K562 (cell line): Measurements from ENCODE around the gene WDR18. TPM values are rescaled to one million over a fixed set of nuclear protein-coding genes. Genes with fewer than 3 reads are reported as not detected.
A peak's percentile ranks its signal among the peaks of the same experiment; 100 is the strongest.

Experiments used
- BHLHE40 ChIP-seq: IDR thresholded peaks from 2 replicates; pipeline ENCODE4 v1.6.1; 2011; ENCODE audit warnings: low read length, improper control_type of control experiment
- FOXK1 ChIP-seq: sonication (generic); formaldehyde crosslinking; IDR thresholded peaks from 2 replicates; pipeline ENCODE4 v1.8.0; 2022; ENCODE audit warnings: missing genetic modification reagents, mild to moderate bottlenecking, borderline replicate concordance
- GATAD2B ChIP-seq: fragments of 450-650 bp; IDR thresholded peaks from 2 replicates; pipeline ENCODE4 v1.6.1; 2017; ENCODE audit warnings: mild to moderate bottlenecking, borderline replicate concordance
- HMG20B ChIP-seq: fragments of 250-450 bp; sonication (Bioruptor Pico); IDR thresholded peaks from 2 replicates; pipeline ENCODE4 v1.5.0; 2021; ENCODE audit warnings: mild to moderate bottlenecking
- ID3 ChIP-seq, 2 experiments: fragments of 250-450 bp in 1 of 2; fragments of 450-650 bp in 1 of 2; sonication (Bioruptor Pico) in 1 of 2; IDR thresholded peaks; 2 replicates each; pipeline versions ENCODE4 v1.6.1 to v1.8.0; 2016 to 2021; ENCODE audit warnings: mild to moderate bottlenecking in 2 of 2, moderate library complexity in 2 of 2, missing compliant biosample characterization in 1 of 2, missing genetic modification characterization in 1 of 2
- MAZ ChIP-seq, 2 experiments: fragments of 450-650 bp in 1 of 2; sonication (generic) in 1 of 2; formaldehyde crosslinking; IDR thresholded peaks in 1 of 2; conservative IDR thresholded peaks in 1 of 2; 2 replicates each; pipeline versions ENCODE4 v1.4.0 to v1.5.0; 2020; ENCODE audit warnings: mild to moderate bottlenecking in 1 of 2, missing genetic modification reagents in 1 of 2
- NR0B1 ChIP-seq: fragments of 450-650 bp; IDR thresholded peaks from one replicate; pipeline ENCODE4 v1.6.1; 2018; ENCODE audit warnings: mild to moderate bottlenecking, moderate library complexity; ENCODE audit not compliant: partially characterized antibody
- POLR2G ChIP-seq: fragments of 200-400 bp; formaldehyde crosslinking; IDR thresholded peaks from 2 replicates; pipeline ENCODE4 v1.6.1; 2017; ENCODE audit warnings: low read depth, mild to moderate bottlenecking, antibody characterized with exemption, low read length, moderate library complexity
- PRDM10 ChIP-seq: fragments of 450-650 bp; IDR thresholded peaks from 2 replicates; pipeline ENCODE4 v1.6.1; 2018; ENCODE audit not compliant: partially characterized antibody
- RBM25 ChIP-seq: fragments of 200-400 bp; formaldehyde crosslinking; IDR thresholded peaks from 2 replicates; pipeline ENCODE4 v1.6.1; 2018; ENCODE audit warnings: low read length, low read depth, moderate library complexity; ENCODE audit not compliant: severe bottlenecking
- SIN3A ChIP-seq, 2 experiments: fragments of 150-350 bp in 1 of 2; IDR thresholded peaks; 2 replicates each; pipeline ENCODE4 v1.6.1; 2011 to 2016; ENCODE audit warnings: borderline replicate concordance in 2 of 2, low read depth in 2 of 2, low read length in 2 of 2, mild to moderate bottlenecking in 2 of 2, moderate library complexity in 2 of 2; ENCODE audit not compliant: control insufficient read depth in 1 of 2
- SPI1 ChIP-seq: IDR thresholded peaks from 2 replicates; pipeline ENCODE4 v1.6.1; 2011; ENCODE audit warnings: low read depth, low read length, control low read depth, borderline replicate concordance
- ZBTB2 ChIP-seq: fragments of 450-650 bp; IDR thresholded peaks from 2 replicates; pipeline ENCODE4 v1.6.1; 2016; ENCODE audit warnings: antibody characterized with exemption
- ZNF507 ChIP-seq: conservative IDR thresholded peaks from 2 replicates; pipeline ENCODE4 v1.6.1; 2017; ENCODE audit warnings: missing genetic modification characterization, missing compliant biosample characterization
- polyA plus RNA-seq, 8 experiments: library from polyadenylated mRNA; depleted of rRNA in 4 of 8; stranded (reverse) in 5 of 8; unstranded in 3 of 8; fragments of >200 nt; fragmentation: Nextera tagmentation in 2 of 8; fragmentation: Illumina TruSeq in 1 of 8; extraction: Ambion mirVana in 2 of 8; extraction: Trizol in 1 of 8; gene quantifications; 2 replicates each; pipeline versions ENCODE4 v1.2.1 to v1.2.3, GENCODE V29; 2011 to 2014; ENCODE audit warnings: inconsistent platforms in 1 of 8, missing spikeins in 1 of 8
- total RNA-seq, 7 experiments: library from RNA; depleted of rRNA in 6 of 7; stranded (reverse); fragments of >200 nt in 6 of 7; fragmentation: Illumina TruSeq in 2 of 7; extraction: Trizol in 2 of 7; gene quantifications; 2 replicates each; pipeline versions ENCODE4 v1.2.1 to v1.2.3, GENCODE V29; 2011 to 2021; ENCODE audit warnings: low replicate concordance in 1 of 7
- TF ChIP-seq, protein P1 (sequence below): IDR thresholded peaks from 2 replicates; pipeline ENCODE4 v1.6.1; 2011; ENCODE audit warnings: borderline replicate concordance, low read depth, mild to moderate bottlenecking, moderate library complexity, low read length; ENCODE audit not compliant: insufficient read depth, poor library complexity, severe bottlenecking

WDR18 gene
- total and polyA plus RNA-seq, 9 of the 15 experiments (the other 6 are each of a cell fraction or from before 2014, with no cell fraction given), result 0.65 to 181 (median 30.1) TPM

DNA sequence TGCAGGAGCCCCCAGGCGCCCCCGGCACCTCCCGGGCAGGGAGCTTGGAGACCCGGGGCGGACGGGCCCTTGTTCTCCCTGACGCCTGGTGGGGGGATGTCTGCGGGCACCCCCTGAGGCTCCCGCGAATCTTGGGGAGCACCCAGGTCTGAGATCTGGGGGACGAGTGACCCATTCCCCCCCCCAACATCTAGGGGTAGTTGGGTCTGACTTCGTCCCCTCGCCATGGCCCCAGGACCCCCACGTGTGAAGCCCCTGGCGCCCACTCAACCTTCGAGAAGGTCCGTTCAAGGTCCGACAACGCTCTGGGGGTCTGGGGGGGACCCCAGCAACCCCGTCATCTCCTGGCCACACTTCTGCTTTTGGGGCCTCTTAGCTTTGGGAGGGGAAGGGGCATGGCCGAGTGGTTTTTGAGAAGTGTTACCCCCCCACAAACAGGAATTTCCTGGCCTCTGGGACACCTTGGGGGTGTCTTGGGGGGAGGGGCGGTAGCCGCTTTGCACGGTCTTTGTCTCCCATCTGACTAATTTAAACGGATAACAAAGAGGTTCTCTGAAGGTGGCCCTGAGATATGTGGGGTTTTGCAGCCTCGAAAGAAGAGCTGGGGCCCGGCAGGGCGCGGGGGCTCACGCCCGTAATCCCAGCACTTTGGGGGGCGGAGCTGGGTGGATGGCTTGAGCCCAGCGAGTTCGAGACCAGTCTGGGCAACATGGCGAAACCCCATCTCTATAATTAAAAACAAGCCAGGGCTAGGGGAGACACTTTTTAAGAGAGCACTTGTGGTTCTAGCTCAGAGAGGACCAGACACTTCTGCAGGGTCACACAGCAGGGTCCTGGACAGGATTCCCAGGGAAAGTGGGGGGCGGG lies 42.9 kb downstream of the WDR18 start (continued):
- TF ChIP-seq SPI1 (peak; percentile 88), GATAD2B (peak; percentile 10; the same call in 1 of the 2 replicates), PRDM10 (peak; percentile 59), FOXK1 (CRISPR knock-in tag) (peak; percentile 49; the same call in 1 of the 2 replicates), ZNF507 (tag) (no peak), NR0B1 (no peak), ZBTB2 (peak; percentile 65; the same call in 1 of the 2 replicates), SIN3A (IDR thresholded peaks at IDR 0.05; ENCODE audit: borderline replicate concordance in 2 of 2, control insufficient read depth in 1 of 2, low read depth in 2 of 2, low read length in 2 of 2) (peak in 1 of 2 experiments; percentile 18; a peak in 1 of 4 replicates), RBM25 (peak; percentile 73), ID3 (CRISPR knock-in tag; IDR thresholded peaks at IDR 0.05) (no peak), ID3 (tag; IDR thresholded peaks at IDR 0.05) (no peak), MAZ (CRISPR knock-in tag; conservative IDR thresholded peaks at IDR 0.05 in 1 of 2, IDR thresholded peaks at IDR 0.05 in 1 of 2) (no peak; a peak in 2 of 4 replicates), BHLHE40 (0 out of 2 replicates have a peak, but pooled peaks have one; percentile 16), HMG20B (CRISPR knock-in tag) (peak; percentile 67; the same call in 1 of the 2 replicates), POLR2G (peak; percentile 55)
- TF ChIP-seq, protein P1, sequence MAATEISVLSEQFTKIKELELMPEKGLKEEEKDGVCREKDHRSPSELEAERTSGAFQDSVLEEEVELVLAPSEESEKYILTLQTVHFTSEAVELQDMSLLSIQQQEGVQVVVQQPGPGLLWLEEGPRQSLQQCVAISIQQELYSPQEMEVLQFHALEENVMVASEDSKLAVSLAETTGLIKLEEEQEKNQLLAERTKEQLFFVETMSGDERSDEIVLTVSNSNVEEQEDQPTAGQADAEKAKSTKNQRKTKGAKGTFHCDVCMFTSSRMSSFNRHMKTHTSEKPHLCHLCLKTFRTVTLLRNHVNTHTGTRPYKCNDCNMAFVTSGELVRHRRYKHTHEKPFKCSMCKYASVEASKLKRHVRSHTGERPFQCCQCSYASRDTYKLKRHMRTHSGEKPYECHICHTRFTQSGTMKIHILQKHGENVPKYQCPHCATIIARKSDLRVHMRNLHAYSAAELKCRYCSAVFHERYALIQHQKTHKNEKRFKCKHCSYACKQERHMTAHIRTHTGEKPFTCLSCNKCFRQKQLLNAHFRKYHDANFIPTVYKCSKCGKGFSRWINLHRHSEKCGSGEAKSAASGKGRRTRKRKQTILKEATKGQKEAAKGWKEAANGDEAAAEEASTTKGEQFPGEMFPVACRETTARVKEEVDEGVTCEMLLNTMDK, result no peak
